Esophagus muscularis mucosa (tissue), 4 donors: ENCODE measurements around the gene S1PR2. TPM values are rescaled to one million over a fixed set of nuclear protein-coding genes. Genes with fewer than 3 reads are reported as not detected.
"Not testable (repeated sequence)": the region's sequence is repeated elsewhere in the genome, so short reads cannot be mapped to it uniquely, and the experiment has no call there.

Source experiments
- DNase-seq: peaks from one replicate; pipeline ENCODE4 v3.0.0-alpha.2; 2017; ENCODE audit errors: extremely low spot score
- H3K27ac ChIP-seq, 4 donors: fragments of 200-600 bp; sonication (generic); replicated peaks in 1 of 4; 1 replicate in 3 of 4; 2 replicates in 1 of 4; pipeline ENCODE4 v1.5.1; 2016 to 2019; ENCODE audit warnings: mild to moderate bottlenecking in 1 of 4
- H3K27me3 ChIP-seq, 4 donors: fragments of 200-600 bp; sonication (generic); one replicate each; pipeline versions ENCODE4 v1.5.1 to v1.6.0; 2016 to 2019
- H3K36me3 ChIP-seq, 4 donors: fragments of 200-600 bp; sonication (generic); one replicate each; pipeline ENCODE4 v1.5.1; 2016 to 2019
- H3K4me1 ChIP-seq, 4 donors: fragments of 200-600 bp; sonication (generic); one replicate each; pipeline ENCODE4 v1.5.1; 2016 to 2019
- H3K4me3 ChIP-seq, 4 donors: fragments of 200-600 bp; sonication (generic); 1 replicate in 2 of 4; 2 replicates in 2 of 4; pipeline ENCODE4 v1.5.1; 2016 to 2019; ENCODE audit warnings: mild to moderate bottlenecking in 4 of 4, moderate library complexity in 1 of 4
- H3K9me3 ChIP-seq, 4 donors: fragments of 200-600 bp; sonication (generic); 1 replicate in 3 of 4; 2 replicates in 1 of 4; pipeline ENCODE4 v1.5.1; 2016 to 2019
- EP300 ChIP-seq: sonication (generic); formaldehyde crosslinking; IDR thresholded peaks from one replicate; pipeline ENCODE4 v1.6.1; 2017; ENCODE audit warnings: antibody characterized with exemption
- POLR2A ChIP-seq: fragments of 450-650 bp; IDR thresholded peaks from one replicate; pipeline ENCODE4 v1.6.1; 2017; ENCODE audit warnings: antibody characterized with exemption, moderate library complexity, mild to moderate bottlenecking, low read depth
- POLR2AphosphoS5 ChIP-seq, 2 donors: sonication (generic); formaldehyde crosslinking; IDR thresholded peaks; one replicate each; pipeline ENCODE4 v1.6.1; 2017; ENCODE audit warnings: antibody characterized with exemption in 2 of 2
- WGBS: methylation state at CpG from one replicate; pipeline ENCODE4 v1.1.5; 2018; 5-methylcytosine and 5-hydroxymethylcytosine counted together
- intact Hi-C: fragments of 100-400 bp; cut with DNase I; formaldehyde crosslinking; loops from one replicate; pipeline ENCODE4 v1.15.1; 2023
- total RNA-seq, 4 donors: library from RNA; depleted of rRNA; stranded (reverse); fragments of >200 nt; gene quantifications; one replicate each; pipeline versions ENCODE4 v1.1.0 to v1.2.1, GENCODE V29; 2016
- TF ChIP-seq, protein P1 (sequence below), 3 experiments: fragments of 200-600 bp in 2 of 3; fragments of 450-650 bp in 1 of 3; sonication (generic) in 2 of 3; IDR thresholded peaks; one replicate each; pipeline ENCODE4 v1.5.1; 2017 to 2019; ENCODE audit warnings: antibody characterized with exemption in 3 of 3, mild to moderate bottlenecking in 2 of 3, moderate library complexity in 1 of 3

S1PR2 gene
- total RNA-seq, 4 donors from 2014 or later, result 14.5 to 27.7 (median 20.4) TPM

GRCh38 chr19:10245189-10245939 lies 14.2 kb upstream of the S1PR2 start:
- WGBS, result 86% methylated on average over 9 of the region's 9 CpGs
- Histone ChIP-seq H3K36me3 (no peaks in the 10 kb centered on the region), H3K4me1 (peaks cover 6 to 9% (median 7%) of the 10 kb centered on the region in 4 donors), H3K9me3 (no peaks in the 10 kb centered on the region), H3K4me3 (no peak overlapping the region), H3K27me3 (no peaks in the 10 kb centered on the region), H3K27ac (no peak overlapping the region)
- intact Hi-C loops, result loop anchor here (5.0 kb wide), 1 partner anchor 53 kb away; the partner anchor contains the start of gene DNMT1
- no peak for DNase-seq
- TF ChIP-seq, protein P1, sequence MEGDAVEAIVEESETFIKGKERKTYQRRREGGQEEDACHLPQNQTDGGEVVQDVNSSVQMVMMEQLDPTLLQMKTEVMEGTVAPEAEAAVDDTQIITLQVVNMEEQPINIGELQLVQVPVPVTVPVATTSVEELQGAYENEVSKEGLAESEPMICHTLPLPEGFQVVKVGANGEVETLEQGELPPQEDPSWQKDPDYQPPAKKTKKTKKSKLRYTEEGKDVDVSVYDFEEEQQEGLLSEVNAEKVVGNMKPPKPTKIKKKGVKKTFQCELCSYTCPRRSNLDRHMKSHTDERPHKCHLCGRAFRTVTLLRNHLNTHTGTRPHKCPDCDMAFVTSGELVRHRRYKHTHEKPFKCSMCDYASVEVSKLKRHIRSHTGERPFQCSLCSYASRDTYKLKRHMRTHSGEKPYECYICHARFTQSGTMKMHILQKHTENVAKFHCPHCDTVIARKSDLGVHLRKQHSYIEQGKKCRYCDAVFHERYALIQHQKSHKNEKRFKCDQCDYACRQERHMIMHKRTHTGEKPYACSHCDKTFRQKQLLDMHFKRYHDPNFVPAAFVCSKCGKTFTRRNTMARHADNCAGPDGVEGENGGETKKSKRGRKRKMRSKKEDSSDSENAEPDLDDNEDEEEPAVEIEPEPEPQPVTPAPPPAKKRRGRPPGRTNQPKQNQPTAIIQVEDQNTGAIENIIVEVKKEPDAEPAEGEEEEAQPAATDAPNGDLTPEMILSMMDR (IDR thresholded peaks at IDR 0.05), result no peak
- no peak for TF ChIP-seq POLR2A
- no peak for TF ChIP-seq EP300
- no peak for TF ChIP-seq POLR2AphosphoS5 (IDR thresholded peaks at IDR 0.05)

DNA sequence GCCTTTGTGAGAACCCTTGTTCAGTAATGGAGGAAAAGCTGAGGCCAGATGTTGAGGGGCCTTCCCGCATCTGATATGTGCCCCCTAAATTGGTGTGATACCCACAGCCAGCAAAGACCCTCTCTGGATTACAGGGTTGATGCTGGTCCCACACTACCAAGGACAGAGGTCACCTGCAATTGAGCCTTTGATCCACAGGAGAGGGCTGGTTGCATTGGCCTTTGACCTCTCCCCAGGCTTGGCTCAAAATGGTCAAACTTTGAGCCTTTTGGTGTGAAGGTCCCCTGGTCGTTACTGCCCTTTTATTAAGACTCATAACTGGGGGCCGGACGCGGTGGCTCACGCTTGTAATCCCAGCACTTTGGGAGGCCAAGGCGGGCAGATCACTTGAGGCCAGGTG lies 12.5 kb upstream of the S1PR2 start:
- Histone ChIP-seq H3K4me3 (no peak overlapping the region), H3K27me3 (no peaks in the 10 kb centered on the region), H3K9me3 (no peaks in the 10 kb centered on the region), H3K27ac (no peak overlapping the region), H3K4me1 (no peaks in the 10 kb centered on the region), H3K36me3 (no peaks in the 10 kb centered on the region)
- TF ChIP-seq EP300 (no peak), POLR2AphosphoS5 (IDR thresholded peaks at IDR 0.05) (no peak), POLR2A (no peak)
- TF ChIP-seq, protein P1 (IDR thresholded peaks at IDR 0.05), result no peak
- WGBS, result 95% methylated on average over 7 of the region's 7 CpGs
- DNase-seq, result no peak
- intact Hi-C loops, result no loop called here

- H3K9me3 ChIP-seq, H3K27me3 ChIP-seq, H3K4me3 ChIP-seq, DNase-seq, H3K27ac ChIP-seq, H3K36me3 ChIP-seq, intact Hi-C loops: not testable (repeated sequence)
- peaks cover 5 to 14% (median 9%) of the 10 kb centered on the region in 4 donors for H3K4me1 ChIP-seq
- 91% methylated on average over 11 of the region's 11 CpGs for WGBS
Measured at GRCh38 chr19:10241826-10242449, 10.8 kb upstream of the S1PR2 start.

DNA sequence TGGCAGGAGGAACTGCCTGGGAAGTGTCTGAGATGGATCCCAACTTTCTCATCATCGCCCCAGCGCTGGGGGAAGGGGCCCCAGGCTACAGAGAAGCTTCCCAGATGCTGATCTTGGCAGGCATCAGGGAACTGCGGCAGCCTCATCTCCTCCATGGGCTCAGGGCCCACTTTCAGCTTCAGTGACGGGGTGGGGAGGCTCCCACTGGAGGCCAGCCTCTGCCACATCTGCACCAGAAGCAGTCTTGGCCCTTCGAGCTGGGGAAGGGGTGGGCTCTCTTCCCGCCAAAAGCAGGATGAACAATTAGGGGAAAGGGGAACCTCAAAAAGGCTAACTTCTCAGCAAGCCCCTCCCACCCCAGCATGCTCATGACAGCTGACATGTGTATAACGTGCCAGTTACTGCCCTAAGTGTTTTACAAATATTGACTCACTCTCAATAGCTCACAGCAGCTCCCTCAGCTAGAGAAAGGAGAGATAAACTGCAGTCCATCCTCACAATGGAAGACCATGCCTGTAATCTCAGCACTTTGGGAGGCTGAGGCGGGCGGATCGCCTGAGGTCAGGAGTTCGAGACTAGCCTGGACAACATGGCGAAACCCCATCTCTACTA lies 7.1 kb upstream of the S1PR2 start:
- intact Hi-C loops, result no loop called here
- Histone ChIP-seq H3K4me1 (peaks cover 15 to 30% (median 22%) of the 10 kb centered on the region in 4 donors), H3K4me3 (no peak overlapping the region), H3K27me3 (no peaks in the 10 kb centered on the region), H3K9me3 (no peaks in the 10 kb centered on the region), H3K36me3 (no peaks in the 10 kb centered on the region), H3K27ac (peak overlapping the region; percentile 38 to 73 (median 68))
- TF ChIP-seq POLR2AphosphoS5 (IDR thresholded peaks at IDR 0.05), result peak; percentile 51 to 55
- TF ChIP-seq, protein P1 (IDR thresholded peaks at IDR 0.05), result no peak
- 69% methylated on average over 10 of the region's 12 CpGs for WGBS
- DNase-seq, result peak; percentile 95

GRCh38 chr19:10237702-10238101 lies 6.6 kb upstream of the S1PR2 start:
- H3K4me3 ChIP-seq, result no peak overlapping the region
- no peak for DNase-seq
- H3K4me1 ChIP-seq, result peaks cover 15 to 30% (median 22%) of the 10 kb centered on the region in 4 donors
- no peaks in the 10 kb centered on the region for H3K27me3 ChIP-seq
- 64% methylated on average over 6 of the region's 6 CpGs for WGBS
- no peaks in the 10 kb centered on the region for H3K36me3 ChIP-seq
- intact Hi-C loops, result no loop called here
- TF ChIP-seq, protein P1 (IDR thresholded peaks at IDR 0.05), result no peak
- TF ChIP-seq EP300, result no peak
- TF ChIP-seq POLR2AphosphoS5 (IDR thresholded peaks at IDR 0.05), result no peak
- no peak for TF ChIP-seq POLR2A
- H3K27ac ChIP-seq, result peak overlapping the region; percentile 51 to 73 (median 68)
- H3K9me3 ChIP-seq, result no peaks in the 10 kb centered on the region

- Histone ChIP-seq H3K4me1 (peaks cover 23 to 42% (median 36%) of the 10 kb centered on the region in 4 donors), H3K27ac (peak overlapping the region; percentile 51 to 73 (median 68))
- H3K36me3 ChIP-seq, intact Hi-C loops, H3K4me3 ChIP-seq, H3K27me3 ChIP-seq, DNase-seq, H3K9me3 ChIP-seq: not testable (repeated sequence)
- 94% methylated on average over 7 of the region's 7 CpGs for WGBS
Measured at GRCh38 chr19:10235409-10235808, 4.3 kb upstream of the S1PR2 start.
